ENCODE data around the gene ACER1. TPM values are rescaled to one million over a fixed set of nuclear protein-coding genes. Genes with fewer than 3 reads are reported as not detected.

ACER1 gene
- total RNA-seq, 1 donor from 2014 or later, result not detected

DNA sequence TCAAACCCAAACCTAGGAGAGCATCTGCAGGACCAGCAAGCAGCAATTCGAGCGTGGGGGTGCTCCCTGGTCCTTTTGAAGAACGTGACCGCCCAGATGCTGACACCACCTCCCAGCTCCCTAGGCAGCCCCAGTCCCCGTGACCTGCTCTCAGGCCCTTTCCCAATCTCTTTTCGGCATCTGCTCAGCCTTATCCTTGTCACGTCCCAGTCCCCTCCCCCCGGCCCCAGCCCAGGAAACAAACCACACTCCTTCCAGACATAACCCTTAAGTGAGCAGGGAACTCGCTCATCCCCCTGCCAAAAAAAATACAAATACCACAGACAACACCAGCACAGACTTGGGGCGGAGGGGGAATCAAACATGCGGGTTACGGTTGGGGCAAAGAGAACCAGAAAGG is 57.0 kb downstream of the ACER1 start:
- DNase-seq (ENCODE audit: low read depth, low spot score), result no peak
- H3K9me3 Mint-ChIP-seq, result no peaks in the 10 kb centered on the region
- H3K4me3 Mint-ChIP-seq, result peak overlapping the region; percentile 97
- H3K36me3 Mint-ChIP-seq (ENCODE audit: low read depth), result no peaks in the 10 kb centered on the region
- H3K4me1 Mint-ChIP-seq, result peaks cover 61% of the 10 kb centered on the region
- TF ChIP-seq, protein P1, sequence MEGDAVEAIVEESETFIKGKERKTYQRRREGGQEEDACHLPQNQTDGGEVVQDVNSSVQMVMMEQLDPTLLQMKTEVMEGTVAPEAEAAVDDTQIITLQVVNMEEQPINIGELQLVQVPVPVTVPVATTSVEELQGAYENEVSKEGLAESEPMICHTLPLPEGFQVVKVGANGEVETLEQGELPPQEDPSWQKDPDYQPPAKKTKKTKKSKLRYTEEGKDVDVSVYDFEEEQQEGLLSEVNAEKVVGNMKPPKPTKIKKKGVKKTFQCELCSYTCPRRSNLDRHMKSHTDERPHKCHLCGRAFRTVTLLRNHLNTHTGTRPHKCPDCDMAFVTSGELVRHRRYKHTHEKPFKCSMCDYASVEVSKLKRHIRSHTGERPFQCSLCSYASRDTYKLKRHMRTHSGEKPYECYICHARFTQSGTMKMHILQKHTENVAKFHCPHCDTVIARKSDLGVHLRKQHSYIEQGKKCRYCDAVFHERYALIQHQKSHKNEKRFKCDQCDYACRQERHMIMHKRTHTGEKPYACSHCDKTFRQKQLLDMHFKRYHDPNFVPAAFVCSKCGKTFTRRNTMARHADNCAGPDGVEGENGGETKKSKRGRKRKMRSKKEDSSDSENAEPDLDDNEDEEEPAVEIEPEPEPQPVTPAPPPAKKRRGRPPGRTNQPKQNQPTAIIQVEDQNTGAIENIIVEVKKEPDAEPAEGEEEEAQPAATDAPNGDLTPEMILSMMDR (conservative IDR thresholded peaks at IDR 0.05), result no peak
- no peak overlapping the region for H3K27ac Mint-ChIP-seq (ENCODE audit: unreplicated experiment)
- no peaks in the 10 kb centered on the region for H3K27me3 Mint-ChIP-seq (ENCODE audit: low read depth)

DNA sequence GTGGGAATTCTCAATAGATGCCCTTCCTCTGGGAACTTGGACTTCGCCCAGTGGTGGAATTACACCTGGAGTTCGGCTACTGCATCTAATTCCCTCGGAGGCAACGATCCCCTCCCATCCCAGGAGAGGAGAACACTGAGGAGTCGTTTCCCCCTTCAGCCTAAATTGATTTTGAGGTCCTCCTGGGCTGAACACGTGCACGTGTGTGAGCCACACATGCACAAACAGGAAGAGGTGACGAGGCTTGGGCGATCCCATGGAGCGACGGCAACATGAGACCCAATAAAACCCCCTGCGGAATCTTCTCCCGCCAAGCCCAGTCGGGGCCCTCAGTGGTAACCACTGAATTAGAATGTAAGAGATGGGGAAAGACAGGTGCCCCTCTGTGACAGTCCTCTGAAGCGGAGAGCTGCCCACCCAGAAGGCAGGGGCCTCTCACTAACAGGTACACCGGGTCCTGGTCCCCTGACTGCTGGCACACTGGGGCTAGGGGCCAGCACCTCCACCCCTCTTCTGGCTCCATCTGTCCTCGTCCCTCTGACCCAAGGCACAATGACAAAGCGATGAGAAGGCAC is 58.2 kb downstream of the ACER1 start:
- no peak for DNase-seq (ENCODE audit: low read depth, low spot score)
- H3K27ac Mint-ChIP-seq (ENCODE audit: unreplicated experiment), result no peak overlapping the region
- TF ChIP-seq, protein P1 (conservative IDR thresholded peaks at IDR 0.05), result no peak
- H3K4me3 Mint-ChIP-seq, result peak overlapping the region; percentile 97
- H3K4me1 Mint-ChIP-seq, result peaks cover 67% of the 10 kb centered on the region
- H3K9me3 Mint-ChIP-seq, result no peaks in the 10 kb centered on the region
- H3K27me3 Mint-ChIP-seq (ENCODE audit: low read depth), result no peaks in the 10 kb centered on the region
- peaks cover 4% of the 10 kb centered on the region for H3K36me3 Mint-ChIP-seq (ENCODE audit: low read depth)

DNA sequence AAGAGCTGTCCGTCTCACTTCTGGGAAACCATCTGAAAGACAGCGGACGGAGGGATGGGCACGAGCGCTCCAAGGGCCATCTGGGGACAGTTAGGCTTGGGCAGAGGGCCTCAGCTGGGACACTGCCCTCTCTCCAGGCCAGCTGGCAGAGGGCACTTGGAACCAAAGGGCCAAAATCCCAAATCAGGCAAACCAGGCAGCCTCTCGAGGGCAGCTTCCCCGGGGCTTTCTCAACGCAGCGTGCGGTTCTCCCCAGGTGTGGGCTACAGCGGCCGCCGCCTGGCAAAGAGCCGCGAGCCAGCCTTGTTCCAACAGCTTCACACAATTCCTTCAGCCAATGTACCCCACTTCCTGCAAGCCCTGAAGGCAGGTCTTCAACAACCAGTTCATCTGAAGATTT is 58.7 kb downstream of the ACER1 start:
- H3K36me3 Mint-ChIP-seq (ENCODE audit: low read depth), result peaks cover 4% of the 10 kb centered on the region
- H3K4me1 Mint-ChIP-seq, result peaks cover 67% of the 10 kb centered on the region
- no peaks in the 10 kb centered on the region for H3K27me3 Mint-ChIP-seq (ENCODE audit: low read depth)
- no peak for DNase-seq (ENCODE audit: low read depth, low spot score)
- TF ChIP-seq, protein P1 (conservative IDR thresholded peaks at IDR 0.05), result no peak
- no peaks in the 10 kb centered on the region for H3K9me3 Mint-ChIP-seq
- peak overlapping the region; percentile 97 for H3K4me3 Mint-ChIP-seq
- H3K27ac Mint-ChIP-seq (ENCODE audit: unreplicated experiment), result no peak overlapping the region

DNA sequence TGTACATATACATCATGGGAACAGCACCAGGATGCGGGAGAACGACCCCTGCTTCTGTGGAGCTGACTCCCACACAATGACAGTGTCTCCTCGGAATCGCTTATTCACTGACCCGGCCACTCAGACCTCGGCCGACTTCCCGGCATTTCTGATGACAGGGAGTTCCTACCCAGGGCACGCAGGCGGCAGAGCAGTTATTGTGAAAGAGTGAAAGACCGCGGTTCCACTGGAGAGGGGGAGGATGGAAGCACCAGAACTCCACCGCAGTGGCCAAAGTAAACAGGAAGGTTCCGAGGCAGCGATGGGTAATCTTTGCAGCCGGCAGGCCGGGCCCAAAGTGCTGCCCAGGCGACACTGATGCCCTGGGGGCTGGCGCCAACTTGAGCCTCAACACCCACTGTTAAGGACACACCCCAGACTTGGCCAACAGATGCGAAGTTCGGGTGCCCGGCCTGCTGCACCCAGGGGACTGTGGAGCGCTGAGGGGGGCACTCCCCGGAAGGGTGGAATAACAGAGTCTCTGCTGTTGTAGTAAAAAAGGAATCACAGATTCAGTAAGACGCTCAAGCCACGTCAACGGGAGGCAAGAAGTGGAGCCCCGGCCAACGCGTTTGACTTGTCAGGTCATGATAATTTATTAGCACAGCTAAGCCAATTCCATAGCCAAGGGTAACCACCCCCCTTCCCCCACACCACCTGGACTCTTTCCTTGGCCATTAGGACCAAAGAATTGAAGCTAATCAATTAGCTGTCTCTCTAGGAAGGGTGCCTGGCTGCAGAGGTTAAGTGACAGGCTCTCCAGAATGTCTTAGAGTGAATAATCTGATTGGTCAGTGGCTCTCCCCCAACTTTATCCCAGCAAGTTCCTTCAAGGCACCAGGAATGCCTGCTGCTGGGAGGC is 59.5 kb downstream of the ACER1 start:
- H3K27ac Mint-ChIP-seq (ENCODE audit: unreplicated experiment), result no peak overlapping the region
- H3K27me3 Mint-ChIP-seq (ENCODE audit: low read depth), result no peaks in the 10 kb centered on the region
- peak overlapping the region; percentile 45 for H3K4me3 Mint-ChIP-seq
- TF ChIP-seq, protein P1 (conservative IDR thresholded peaks at IDR 0.05), result no peak
- no peak for DNase-seq (ENCODE audit: low read depth, low spot score)
- H3K36me3 Mint-ChIP-seq (ENCODE audit: low read depth), result peaks cover 4% of the 10 kb centered on the region
- H3K4me1 Mint-ChIP-seq, result peaks cover 66% of the 10 kb centered on the region
- H3K9me3 Mint-ChIP-seq, result no peaks in the 10 kb centered on the region

DNA sequence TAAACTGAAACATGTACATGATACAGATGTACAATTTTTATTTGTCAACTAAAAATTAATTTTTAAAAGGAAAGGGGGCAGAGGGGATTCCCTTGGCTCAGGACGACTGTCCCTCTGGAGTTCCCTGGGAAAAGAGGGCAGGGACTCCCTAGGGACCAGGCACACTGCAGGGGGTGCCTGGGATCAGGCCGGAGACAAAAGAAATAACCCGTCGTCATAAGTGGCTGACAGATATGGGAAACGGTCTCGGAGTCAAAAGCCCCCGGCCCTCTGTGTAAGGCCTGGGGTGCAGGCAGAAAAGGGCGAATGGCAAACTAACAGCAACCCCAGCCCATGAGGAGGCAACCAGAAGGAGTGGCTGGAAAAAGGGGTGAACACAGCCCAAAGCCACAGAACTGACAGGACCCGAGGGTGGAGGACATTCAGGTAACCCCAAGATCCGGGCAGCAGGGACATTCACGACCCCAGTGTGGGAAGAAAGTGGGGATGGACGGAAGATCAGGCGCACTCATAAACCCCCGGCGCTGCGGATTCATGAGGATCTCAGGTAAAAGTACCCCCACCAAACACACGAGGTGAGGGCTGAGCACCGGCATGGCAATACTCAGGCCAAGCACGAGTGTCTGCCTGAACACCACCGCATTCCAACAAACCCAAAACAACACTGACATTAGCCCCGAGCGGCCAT is 60.4 kb downstream of the ACER1 start:
- Mint-ChIP-seq H3K9me3 (no peaks in the 10 kb centered on the region), H3K27ac (ENCODE audit: unreplicated experiment) (no peak overlapping the region), H3K4me1 (peaks cover 57% of the 10 kb centered on the region), H3K27me3 (ENCODE audit: low read depth) (no peaks in the 10 kb centered on the region), H3K4me3 (peak overlapping the region; percentile 48), H3K36me3 (ENCODE audit: low read depth) (peaks cover 4% of the 10 kb centered on the region)
- no peak for DNase-seq (ENCODE audit: low read depth, low spot score)
- TF ChIP-seq, protein P1 (conservative IDR thresholded peaks at IDR 0.05), result no peak
